Measurements from ENCODE around the gene SCNN1A.

- TF ChIP-seq EED (CRISPR knock-in tag; IDR thresholded peaks at IDR 0.05) (no peak), ZSCAN21 (CRISPR knock-in tag; IDR thresholded peaks at IDR 0.05; ENCODE audit: borderline replicate concordance) (no peak), CTCF (CRISPR knock-in tag; IDR thresholded peaks at IDR 0.05) (no peak), RXRA (CRISPR knock-in tag; IDR thresholded peaks at IDR 0.05) (no peak), ZBTB2 (CRISPR knock-in tag; IDR thresholded peaks at IDR 0.05; ENCODE audit: low read depth) (no peak), EZH2 (conservative IDR thresholded peaks at IDR 0.05; ENCODE audit: low read depth, low read length) (no peak), RNF2 (conservative IDR thresholded peaks at IDR 0.05; ENCODE audit: low read depth) (no peak), BCL3 (CRISPR knock-in tag; IDR thresholded peaks at IDR 0.05) (no peak)
These were observed 20.6 kb downstream of the SCNN1A start for GRCh38 chr12:6354495-6355393.

Data from HepG2 (cell line).